ENCODE results near the gene CUTA.
A peak's percentile ranks its signal among the peaks of the same experiment; 100 is the strongest.

CUTA gene

GRCh38 chr6:33417903-33418689 is at the start of gene CUTA:
CUTA (minus strand) TSS chr6:33418107; CDS start chr6:33418000, 107 bp downstream.
- peak; percentile 96 for DNase-seq

GRCh38 chr6:33467091-33467490 is 49.2 kb upstream of the CUTA start:
- DNase-seq = no peak

GRCh38 chr6:33466075-33466735 is 48.3 kb upstream of the CUTA start:
- DNase-seq = no peak

- no peak for DNase-seq
Measured at GRCh38 chr6:33459226-33459625, 41.3 kb upstream of the CUTA start.

GRCh38 chr6:33458676-33459075 is 40.8 kb upstream of the CUTA start:
- DNase-seq = no peak

GRCh38 chr6:33456156-33456555 is 38.2 kb upstream of the CUTA start:
- no peak for DNase-seq

GRCh38 chr6:33455051-33455450 is 37.1 kb upstream of the CUTA start:
- no peak for DNase-seq

GRCh38 chr6:33454009-33454946 is 36.4 kb upstream of the CUTA start, which contains the start of gene ZBTB9:
ZBTB9 (plus strand) TSS chr6:33454576; CDS start chr6:33455101, 525 bp downstream.
- DNase-seq = peak; percentile 90

- DNase-seq = no peak
Measured at GRCh38 chr6:33453393-33454008, 35.6 kb upstream of the CUTA start.

- DNase-seq = no peak
Measured at GRCh38 chr6:33452496-33452895, 34.6 kb upstream of the CUTA start.

GRCh38 chr6:33451606-33452005 is 33.7 kb upstream of the CUTA start:
- no peak for DNase-seq

- DNase-seq = no peak
Measured at GRCh38 chr6:33450434-33450833, 32.5 kb upstream of the CUTA start.

GRCh38 chr6:33446356-33446755 is 28.4 kb upstream of the CUTA start:
- no peak for DNase-seq

GRCh38 chr6:33445119-33445603 is 27.3 kb upstream of the CUTA start:
- DNase-seq = no peak

GRCh38 chr6:33443619-33444504 is 26.0 kb upstream of the CUTA start:
- DNase-seq = no peak

GRCh38 chr6:33443025-33443424 is 25.1 kb upstream of the CUTA start:
- DNase-seq = no peak

GRCh38 chr6:33442283-33442682 is 24.4 kb upstream of the CUTA start:
- DNase-seq = no peak

- no peak for DNase-seq
Measured at GRCh38 chr6:33441457-33441856, 23.6 kb upstream of the CUTA start.

- no peak for DNase-seq
Measured at GRCh38 chr6:33440649-33441309, 22.9 kb upstream of the CUTA start.

GRCh38 chr6:33439956-33440648 is 22.2 kb upstream of the CUTA start:
- no peak for DNase-seq

Data from activated CD4-positive, CD25-positive, alpha-beta regulatory T cell treated with anti-CD3 and anti-CD28 coated beads, Interleukin-2, amount 50 U/mL, for 72 hours (primary cell).